Islet of Langerhans (tissue), 1 donor: ENCODE data around the gene DDX51.
"Not testable (repeated sequence)": the region's sequence is repeated elsewhere in the genome, so short reads cannot be mapped to it uniquely, and the experiment has no call there.

Source experiments
- FAIRE-seq: peaks from one replicate; lab custom pipeline; 2011; peaks lifted over from hg19 to GRCh38; lab: Jason Lieb, UNC

The DDX51 gene

GRCh38 chr12:132140918-132141841 lies 2.9 kb downstream of the DDX51 start:
- FAIRE-seq = no peak

GRCh38 chr12:132140501-132140900 lies 3.6 kb downstream of the DDX51 start:
- FAIRE-seq = no peak

- FAIRE-seq = no peak
Observed at GRCh38 chr12:132139912-132140311, 4.2 kb downstream of the DDX51 start.

GRCh38 chr12:132138941-132139871 lies 4.9 kb downstream of the DDX51 start:
- no peak for FAIRE-seq

- no peak for FAIRE-seq
Observed at GRCh38 chr12:132137483-132138125, 6.5 kb downstream of the DDX51 start.

GRCh38 chr12:132136226-132136625 lies 7.9 kb downstream of the DDX51 start:
- not testable (repeated sequence) for FAIRE-seq

GRCh38 chr12:132134653-132135183 lies 9.4 kb downstream of the DDX51 start:
- not testable (repeated sequence) for FAIRE-seq

GRCh38 chr12:132133952-132134652 lies 10.0 kb downstream of the DDX51 start:
- FAIRE-seq = no peak

GRCh38 chr12:132132609-132133430 lies 11.3 kb downstream of the DDX51 start:
- FAIRE-seq = no peak

GRCh38 chr12:132131952-132132351 lies 12.2 kb downstream of the DDX51 start:
- no peak for FAIRE-seq

GRCh38 chr12:132131229-132131628 lies 12.9 kb downstream of the DDX51 start:
- FAIRE-seq = no peak

GRCh38 chr12:132130690-132131089 lies 13.4 kb downstream of the DDX51 start:
- FAIRE-seq = no peak

GRCh38 chr12:132129007-132129406 lies 15.1 kb downstream of the DDX51 start:
- no peak for FAIRE-seq

- no peak for FAIRE-seq
Observed at GRCh38 chr12:132127041-132127440, 17.1 kb downstream of the DDX51 start.

GRCh38 chr12:132125736-132126135 lies 18.4 kb downstream of the DDX51 start:
- no peak for FAIRE-seq

GRCh38 chr12:132124766-132125425 lies 19.2 kb downstream of the DDX51 start:
- no peak for FAIRE-seq

- FAIRE-seq = no peak
Observed at GRCh38 chr12:132123970-132124765, 20.0 kb downstream of the DDX51 start.

- FAIRE-seq = no peak
Observed at GRCh38 chr12:132121283-132121682, 22.8 kb downstream of the DDX51 start.

GRCh38 chr12:132118876-132119275 lies 25.2 kb downstream of the DDX51 start:
- FAIRE-seq = no peak
